Testis (tissue), 3 donors: ENCODE data around the gene PARS2. TPM values are rescaled to one million over a fixed set of nuclear protein-coding genes. Genes with fewer than 3 reads are reported as not detected.

Experiments used
- DNase-seq: peaks from one replicate; pipeline ENCODE4 v3.0.0-alpha.2; 2019
- H3K27ac ChIP-seq, 2 donors: fragments of 200-600 bp; sonication (generic); one replicate each; pipeline ENCODE4 v1.5.1; 2019
- H3K27me3 ChIP-seq: fragments of 200-600 bp; sonication (generic); one replicate; pipeline ENCODE4 v1.5.1; 2019
- H3K36me3 ChIP-seq: fragments of 200-600 bp; sonication (generic); one replicate; pipeline ENCODE4 v1.5.1; 2017; ENCODE audit warnings: low read depth; ENCODE audit errors: missing control alignments
- H3K4me1 ChIP-seq: fragments of 200-600 bp; sonication (generic); one replicate; pipeline ENCODE4 v1.5.1; 2019
- H3K4me3 ChIP-seq, 2 donors: fragments of 200-600 bp; sonication (generic); one replicate each; pipeline ENCODE4 v1.5.1; 2017 to 2019
- H3K9me3 ChIP-seq: fragments of 200-600 bp; sonication (generic); one replicate; pipeline ENCODE4 v1.5.1; 2017
- CTCF ChIP-seq, 3 experiments: fragments of 450-650 bp in 2 of 3; fragments of 200-600 bp in 1 of 3; sonication (generic) in 1 of 3; IDR thresholded peaks; one replicate each; pipeline ENCODE4 v1.5.1; 2016 to 2019; ENCODE audit warnings: antibody characterized with exemption in 3 of 3, mild to moderate bottlenecking in 2 of 3, moderate library complexity in 1 of 3
- POLR2A ChIP-seq: fragments of 450-650 bp; IDR thresholded peaks from one replicate; pipeline ENCODE4 v1.6.1; 2017; ENCODE audit warnings: antibody characterized with exemption, mild to moderate bottlenecking, moderate library complexity
- WGBS, 2 donors: methylation state at CpG; one replicate each; pipeline ENCODE4 v1.1.5; 2018; 5-methylcytosine and 5-hydroxymethylcytosine counted together
- intact Hi-C: fragments of 100-400 bp; cut with DNase I; formaldehyde crosslinking; loops from one replicate; pipeline ENCODE4 v1.15.1; 2023; ENCODE audit warnings: low total_unique reads
- polyA plus RNA-seq: library from polyadenylated mRNA; stranded (reverse); fragments of 350-450 nt; fragmentation: Illumina TruSeq; extraction: RNeasy Lipid Tissue Mini Kit (QIAGEN cat#74804); gene quantifications from one replicate; pipeline ENCODE4 v1.2.3, GENCODE V29; 2014; ENCODE audit warnings: low read depth, low replicate concordance; ENCODE audit not compliant: insufficient read depth
- total RNA-seq, 2 donors: library from RNA; depleted of rRNA; stranded (reverse); fragments of >200 nt; gene quantifications; one replicate each; pipeline ENCODE4 v1.2.3, GENCODE V29; 2016

The PARS2 gene
- total and polyA plus RNA-seq, 3 donors from 2014 or later = 12.8 to 16.5 (median 13.9) TPM

- no peaks in the 10 kb centered on the region for H3K27me3 ChIP-seq
- DNase-seq = peak; percentile 87
- peak within 1 kb of the TSS; percentile 95 to 97 for H3K4me3 ChIP-seq
- H3K9me3 ChIP-seq = no peaks in the 10 kb centered on the region
- TF ChIP-seq CTCF (IDR thresholded peaks at IDR 0.05) (no peak), POLR2A (peak; percentile 27)
- H3K27ac ChIP-seq = peak within 1 kb of the TSS in 1 of 2 donors; percentile 73
- H3K4me1 ChIP-seq = peaks cover 10% of the 10 kb centered on the region
- WGBS, 2 donors = 1% methylated on average over 33 to 49 of the region's 51 CpGs
- intact Hi-C loops = no loop called here
- H3K36me3 ChIP-seq = no peaks in the 10 kb centered on the region
Measured at GRCh38 chr1:54715493-54716298, 48.6 kb downstream of the PARS2 start, which contains the start of gene TTC4. TSS of gene TTC4 (plus strand) at chr1:54715861. CDS start at chr1:54715909, 48 bp downstream.

GRCh38 chr1:54714881-54715492, 49.3 kb downstream of the PARS2 start:
- intact Hi-C loops = no loop called here
- TF ChIP-seq POLR2A (no peak), CTCF (IDR thresholded peaks at IDR 0.05) (no peak)
- H3K4me3 ChIP-seq = peak overlapping the region; percentile 95 to 97
- H3K4me1 ChIP-seq = peaks cover 10% of the 10 kb centered on the region
- no peaks in the 10 kb centered on the region for H3K36me3 ChIP-seq
- H3K27me3 ChIP-seq = no peaks in the 10 kb centered on the region
- no peak for DNase-seq
- H3K27ac ChIP-seq = peak overlapping the region in 1 of 2 donors; percentile 73
- H3K9me3 ChIP-seq = no peaks in the 10 kb centered on the region
- WGBS, 2 donors = 63 to 70% methylated on average over 7 of the region's 7 CpGs

- 93 to 94% methylated on average over 10 of the region's 10 CpGs for WGBS, 2 donors
- Histone ChIP-seq H3K36me3 (no peaks in the 10 kb centered on the region), H3K27me3 (no peaks in the 10 kb centered on the region), H3K27ac (no peak overlapping the region), H3K4me3 (no peak overlapping the region), H3K4me1 (peaks cover 4% of the 10 kb centered on the region), H3K9me3 (no peaks in the 10 kb centered on the region)
- intact Hi-C loops = no loop called here
- no peak for TF ChIP-seq POLR2A
- no peak for TF ChIP-seq CTCF (IDR thresholded peaks at IDR 0.05)
- no peak for DNase-seq
Measured at GRCh38 chr1:54711536-54711935, 52.8 kb downstream of the PARS2 start.

- TF ChIP-seq CTCF (IDR thresholded peaks at IDR 0.05) (no peak), POLR2A (no peak)
- no peak overlapping the region for H3K27ac ChIP-seq
- H3K36me3 ChIP-seq = no peaks in the 10 kb centered on the region
- 77 to 96% methylated on average over 6 of the region's 6 CpGs for WGBS, 2 donors
- no peaks in the 10 kb centered on the region for H3K9me3 ChIP-seq
- H3K4me3 ChIP-seq = no peak overlapping the region
- intact Hi-C loops = no loop called here
- DNase-seq = no peak
- no peaks in the 10 kb centered on the region for H3K27me3 ChIP-seq
- H3K4me1 ChIP-seq = no peaks in the 10 kb centered on the region
Measured at GRCh38 chr1:54710841-54711240, 53.5 kb downstream of the PARS2 start.
